Measurements from ENCODE around the gene POU2F1.

The POU2F1 gene

DNA sequence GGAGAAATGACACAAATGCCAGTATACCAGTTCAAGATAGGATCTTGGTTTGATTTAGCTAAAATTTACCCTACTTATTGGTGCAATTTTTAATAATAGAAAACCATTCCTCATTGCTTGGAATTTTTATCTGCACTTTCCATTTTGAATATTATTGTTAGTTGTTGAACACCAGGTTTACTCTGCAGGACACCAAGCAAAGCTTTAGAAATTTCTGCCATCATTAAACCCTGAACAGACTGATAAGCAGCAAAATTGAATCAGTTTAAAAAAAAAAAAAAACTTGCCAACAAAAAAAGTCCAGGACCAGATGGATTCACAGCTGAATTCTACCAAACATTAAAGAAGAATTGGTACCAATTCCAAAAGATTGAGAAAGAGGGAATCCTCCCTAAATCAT is 71.5 kb downstream of the POU2F1 start:
- H2AK5ac ChIP-seq (ENCODE audit: low read depth, low read length), result no peak overlapping the region
- H3K9ac ChIP-seq (ENCODE audit: low read depth, low read length, poor library complexity), result no peak overlapping the region
- H3K4me2 ChIP-seq (ENCODE audit: insufficient read depth, low read length, poor library complexity, severe bottlenecking), result no peak overlapping the region
- H3K27ac ChIP-seq (replicated peaks; ENCODE audit: low read length), result no peak overlapping the region
- H3K18ac ChIP-seq (ENCODE audit: low read length), result no peak overlapping the region
- no peak overlapping the region for H2BK120ac ChIP-seq (ENCODE audit: low read depth, low read length)
- no peak overlapping the region for H4K91ac ChIP-seq (ENCODE audit: low read depth, low read length, poor library complexity)
- no peak overlapping the region for H3K4ac ChIP-seq (ENCODE audit: low read length)
- H3K4me1 ChIP-seq (ENCODE audit: control insufficient read depth in 2 of 2, insufficient read depth in 1 of 2, low read depth in 1 of 2, low read length in 2 of 2), result peaks cover 0 to 3% of the 10 kb centered on the region in 2 donors
- no peak overlapping the region for H2BK5ac ChIP-seq (ENCODE audit: low read length)
- no peak overlapping the region for H2BK12ac ChIP-seq (ENCODE audit: low read length)
- DNase-seq (ENCODE audit: low spot score), result no peak
- no peaks in the 10 kb centered on the region for H3K36me3 ChIP-seq (replicated peaks in 1 of 2; ENCODE audit: control insufficient read depth in 2 of 2, insufficient read depth in 2 of 2, low read length in 2 of 2)
- H3K4me3 ChIP-seq (ENCODE audit: low read length in 2 of 2), result no peak overlapping the region
- H4K8ac ChIP-seq (ENCODE audit: low read depth, low read length), result no peak overlapping the region
- no peak overlapping the region for H3K14ac ChIP-seq (ENCODE audit: low read length)
- no peaks in the 10 kb centered on the region for H3K79me1 ChIP-seq (ENCODE audit: low read depth, low read length)
- H2AFZ ChIP-seq (ENCODE audit: low read length), result no peak overlapping the region
- H3K23ac ChIP-seq (ENCODE audit: low read depth, low read length, poor library complexity), result no peak overlapping the region
- peaks cover 0 to 9% of the 10 kb centered on the region in 2 donors for H3K9me3 ChIP-seq (replicated peaks in 1 of 2; ENCODE audit: control insufficient read depth in 2 of 2, insufficient read depth in 1 of 2, low read depth in 1 of 2, low read length in 2 of 2)
- H2BK15ac ChIP-seq (ENCODE audit: low read length), result no peak overlapping the region
- H3K27me3 ChIP-seq (ENCODE audit: control insufficient read depth in 3 of 3, insufficient read depth in 3 of 3, low read depth in 1 of 3, low read length in 3 of 3), result no peaks in the 10 kb centered on the region

DNA sequence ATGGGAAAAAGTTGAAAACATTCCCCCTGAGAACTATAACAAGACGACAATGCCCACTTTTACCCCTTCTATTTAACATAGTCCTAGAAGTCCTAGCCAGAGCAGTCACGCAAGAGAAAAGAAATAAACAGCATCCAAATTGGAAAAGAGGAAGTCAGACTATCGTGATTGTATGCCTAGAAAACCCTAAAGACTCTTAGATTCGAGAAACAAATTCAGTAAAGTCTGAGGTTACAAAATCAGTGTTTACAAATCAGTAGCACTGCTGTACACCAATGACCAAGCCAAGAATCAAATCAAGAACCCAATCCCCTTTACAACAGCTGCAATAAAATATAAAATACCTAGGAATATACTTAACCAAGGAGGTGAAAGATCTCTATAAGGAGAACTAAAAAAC is 72.4 kb downstream of the POU2F1 start:
- Histone ChIP-seq H3K18ac (ENCODE audit: low read length) (no peak overlapping the region), H2AFZ (ENCODE audit: low read length) (no peak overlapping the region), H3K27me3 (ENCODE audit: control insufficient read depth in 3 of 3, insufficient read depth in 3 of 3, low read depth in 1 of 3, low read length in 3 of 3) (no peaks in the 10 kb centered on the region), H2BK5ac (ENCODE audit: low read length) (no peak overlapping the region), H3K4ac (ENCODE audit: low read length) (no peak overlapping the region), H3K4me1 (ENCODE audit: control insufficient read depth in 2 of 2, insufficient read depth in 1 of 2, low read depth in 1 of 2, low read length in 2 of 2) (peaks cover 0 to 7% of the 10 kb centered on the region in 2 donors), H3K4me2 (ENCODE audit: insufficient read depth, low read length, poor library complexity, severe bottlenecking) (no peak overlapping the region), H3K23ac (ENCODE audit: low read depth, low read length, poor library complexity) (no peak overlapping the region), H3K79me1 (ENCODE audit: low read depth, low read length) (no peaks in the 10 kb centered on the region), H4K91ac (ENCODE audit: low read depth, low read length, poor library complexity) (no peak overlapping the region), H3K27ac (replicated peaks; ENCODE audit: low read length) (no peak overlapping the region), H3K36me3 (replicated peaks in 1 of 2; ENCODE audit: control insufficient read depth in 2 of 2, insufficient read depth in 2 of 2, low read length in 2 of 2) (no peaks in the 10 kb centered on the region), H3K4me3 (ENCODE audit: low read length in 2 of 2) (no peak overlapping the region), H2BK15ac (ENCODE audit: low read length) (no peak overlapping the region), H3K9me3 (replicated peaks in 1 of 2; ENCODE audit: control insufficient read depth in 2 of 2, insufficient read depth in 1 of 2, low read depth in 1 of 2, low read length in 2 of 2) (peaks cover 0 to 9% of the 10 kb centered on the region in 2 donors), H2BK120ac (ENCODE audit: low read depth, low read length) (no peak overlapping the region), H2BK12ac (ENCODE audit: low read length) (no peak overlapping the region), H2AK5ac (ENCODE audit: low read depth, low read length) (no peak overlapping the region), H3K9ac (ENCODE audit: low read depth, low read length, poor library complexity) (no peak overlapping the region), H3K14ac (ENCODE audit: low read length) (no peak overlapping the region), H4K8ac (ENCODE audit: low read depth, low read length) (no peak overlapping the region)
- no CpG with 5 or more reads among the region's 4 CpGs for WGBS, 2 donors (ENCODE audit: extremely low coverage in 2 of 2, insufficient read length in 2 of 2, insufficient replicate concordance in 1 of 2)
- no peak for DNase-seq (ENCODE audit: low spot score)

DNA sequence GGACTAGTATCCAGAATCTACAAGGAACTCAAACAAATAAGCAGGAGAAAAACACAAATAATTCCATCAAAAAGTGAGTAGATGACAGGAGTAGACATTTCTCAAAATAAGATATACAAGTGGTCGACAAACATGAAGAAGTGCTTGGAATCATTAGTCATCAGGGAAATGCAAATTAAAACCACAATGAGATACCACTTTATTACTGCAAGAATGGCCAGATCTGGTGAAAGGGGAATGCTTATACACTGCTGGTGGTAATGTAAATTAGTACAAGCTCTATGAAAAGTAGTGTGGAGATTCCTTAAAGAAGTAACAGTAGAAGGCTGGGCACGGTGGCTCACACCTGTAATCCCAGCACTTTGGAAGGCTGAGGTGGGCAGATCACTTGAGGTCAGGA is 73.8 kb downstream of the POU2F1 start:
- WGBS, 2 donors (ENCODE audit: extremely low coverage in 2 of 2, insufficient read length in 2 of 2, insufficient replicate concordance in 1 of 2), result no CpG with 5 or more reads among the region's 2 CpGs
- H2BK5ac ChIP-seq (ENCODE audit: low read length), result no peak overlapping the region
- no peak overlapping the region for H2AK5ac ChIP-seq (ENCODE audit: low read depth, low read length)
- H3K79me1 ChIP-seq (ENCODE audit: low read depth, low read length), result no peaks in the 10 kb centered on the region
- H3K9ac ChIP-seq (ENCODE audit: low read depth, low read length, poor library complexity), result no peak overlapping the region
- no peak overlapping the region for H3K4me2 ChIP-seq (ENCODE audit: insufficient read depth, low read length, poor library complexity, severe bottlenecking)
- no peak overlapping the region for H3K18ac ChIP-seq (ENCODE audit: low read length)
- H3K4me3 ChIP-seq (ENCODE audit: low read length in 2 of 2), result no peak overlapping the region
- peaks cover 0 to 9% of the 10 kb centered on the region in 2 donors for H3K9me3 ChIP-seq (replicated peaks in 1 of 2; ENCODE audit: control insufficient read depth in 2 of 2, insufficient read depth in 1 of 2, low read depth in 1 of 2, low read length in 2 of 2)
- H3K4me1 ChIP-seq (ENCODE audit: control insufficient read depth in 2 of 2, insufficient read depth in 1 of 2, low read depth in 1 of 2, low read length in 2 of 2), result peaks cover 0 to 7% of the 10 kb centered on the region in 2 donors
- no peak overlapping the region for H2BK12ac ChIP-seq (ENCODE audit: low read length)
- H4K91ac ChIP-seq (ENCODE audit: low read depth, low read length, poor library complexity), result no peak overlapping the region
- no peak overlapping the region for H3K23ac ChIP-seq (ENCODE audit: low read depth, low read length, poor library complexity)
- no peaks in the 10 kb centered on the region for H3K36me3 ChIP-seq (replicated peaks in 1 of 2; ENCODE audit: control insufficient read depth in 2 of 2, insufficient read depth in 2 of 2, low read length in 2 of 2)
- H3K27me3 ChIP-seq (ENCODE audit: control insufficient read depth in 3 of 3, insufficient read depth in 3 of 3, low read depth in 1 of 3, low read length in 3 of 3), result no peaks in the 10 kb centered on the region
- H2BK120ac ChIP-seq (ENCODE audit: low read depth, low read length), result no peak overlapping the region
- no peak overlapping the region for H2AFZ ChIP-seq (ENCODE audit: low read length)
- no peak overlapping the region for H2BK15ac ChIP-seq (ENCODE audit: low read length)
- H4K8ac ChIP-seq (ENCODE audit: low read depth, low read length), result no peak overlapping the region
- DNase-seq (ENCODE audit: low spot score), result no peak
- H3K4ac ChIP-seq (ENCODE audit: low read length), result no peak overlapping the region
- H3K14ac ChIP-seq (ENCODE audit: low read length), result no peak overlapping the region
- H3K27ac ChIP-seq (replicated peaks; ENCODE audit: low read length), result no peak overlapping the region

DNA sequence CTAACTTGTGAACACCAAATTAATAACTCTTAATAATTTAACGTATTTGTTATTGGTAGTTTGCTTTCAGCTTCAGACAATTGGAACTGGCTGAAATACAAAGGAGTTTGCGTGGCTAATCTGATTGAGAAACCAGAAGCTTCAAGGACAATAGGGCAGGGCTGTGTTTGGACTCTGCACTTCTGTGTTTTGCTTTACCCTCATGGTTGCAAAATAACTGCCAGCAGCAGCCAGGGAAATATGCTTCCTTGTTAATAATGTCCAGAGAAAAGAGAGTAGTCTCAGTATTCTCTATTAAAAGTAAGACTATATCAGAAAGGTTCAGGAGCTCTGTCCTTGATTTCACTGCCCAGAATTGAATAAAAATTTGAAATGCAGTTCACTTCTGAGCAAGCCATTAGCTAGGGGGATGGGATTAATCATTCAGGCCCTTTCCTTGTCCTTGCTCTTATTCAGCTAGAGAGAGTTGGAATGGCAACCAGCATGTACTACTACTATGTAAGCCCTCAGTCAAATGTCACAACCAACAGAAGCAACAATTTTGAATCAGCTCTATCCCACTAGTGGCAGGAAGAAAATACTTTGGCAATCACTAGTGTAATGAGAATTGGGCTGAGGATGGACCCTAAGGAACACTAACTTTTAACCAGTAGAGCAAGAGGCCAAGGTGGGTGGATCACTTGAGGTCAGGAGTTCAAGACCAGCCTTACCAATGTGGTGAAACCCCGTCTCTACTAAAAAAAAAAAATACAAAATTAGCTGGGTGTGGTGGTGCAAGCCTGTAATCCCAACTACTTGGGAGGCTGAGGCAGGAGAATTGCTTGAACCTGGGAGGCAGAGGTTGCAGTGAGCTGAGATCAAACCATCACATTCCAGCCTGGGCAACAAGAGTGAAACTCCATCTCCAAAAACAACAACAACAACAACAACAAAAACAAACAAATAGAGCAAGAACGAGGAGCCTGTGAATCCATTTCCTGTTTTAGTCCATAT is 76.8 kb downstream of the POU2F1 start:
- no CpG with 5 or more reads among the region's 4 CpGs for WGBS, 2 donors (ENCODE audit: extremely low coverage in 2 of 2, insufficient read length in 2 of 2, insufficient replicate concordance in 1 of 2)
- Histone ChIP-seq H4K91ac (ENCODE audit: low read depth, low read length, poor library complexity) (no peak overlapping the region), H2BK12ac (ENCODE audit: low read length) (no peak overlapping the region), H2BK120ac (ENCODE audit: low read depth, low read length) (no peak overlapping the region), H3K4ac (ENCODE audit: low read length) (no peak overlapping the region), H3K36me3 (replicated peaks in 1 of 2; ENCODE audit: control insufficient read depth in 2 of 2, insufficient read depth in 2 of 2, low read length in 2 of 2) (no peaks in the 10 kb centered on the region), H3K9me3 (replicated peaks in 1 of 2; ENCODE audit: control insufficient read depth in 2 of 2, insufficient read depth in 1 of 2, low read depth in 1 of 2, low read length in 2 of 2) (peaks cover 0 to 9% of the 10 kb centered on the region in 2 donors), H2BK5ac (ENCODE audit: low read length) (no peak overlapping the region), H3K4me3 (ENCODE audit: low read length in 2 of 2) (no peak overlapping the region), H2AFZ (ENCODE audit: low read length) (no peak overlapping the region), H3K4me1 (ENCODE audit: control insufficient read depth in 2 of 2, insufficient read depth in 1 of 2, low read depth in 1 of 2, low read length in 2 of 2) (peaks cover 0 to 12% of the 10 kb centered on the region in 2 donors), H3K23ac (ENCODE audit: low read depth, low read length, poor library complexity) (no peak overlapping the region), H3K14ac (ENCODE audit: low read length) (no peak overlapping the region), H4K8ac (ENCODE audit: low read depth, low read length) (no peak overlapping the region), H3K18ac (ENCODE audit: low read length) (no peak overlapping the region), H3K27ac (replicated peaks; ENCODE audit: low read length) (no peak overlapping the region), H3K27me3 (ENCODE audit: control insufficient read depth in 3 of 3, insufficient read depth in 3 of 3, low read depth in 1 of 3, low read length in 3 of 3) (no peaks in the 10 kb centered on the region), H3K9ac (ENCODE audit: low read depth, low read length, poor library complexity) (no peak overlapping the region), H2AK5ac (ENCODE audit: low read depth, low read length) (no peak overlapping the region), H2BK15ac (ENCODE audit: low read length) (no peak overlapping the region), H3K79me1 (ENCODE audit: low read depth, low read length) (peaks cover 2% of the 10 kb centered on the region), H3K4me2 (ENCODE audit: insufficient read depth, low read length, poor library complexity, severe bottlenecking) (no peak overlapping the region)
- DNase-seq (ENCODE audit: low spot score), result no peak
